Activated CD4-positive, alpha-beta T cell treated with anti-CD3 and anti-CD28 coated beads for 48 hours (primary cell): ENCODE measurements around the gene GPR183.

Experiments
- DNase-seq: peaks from one replicate; pipeline ENCODE4 v3.0.0-alpha.2; 2020

GPR183 gene, protein sequence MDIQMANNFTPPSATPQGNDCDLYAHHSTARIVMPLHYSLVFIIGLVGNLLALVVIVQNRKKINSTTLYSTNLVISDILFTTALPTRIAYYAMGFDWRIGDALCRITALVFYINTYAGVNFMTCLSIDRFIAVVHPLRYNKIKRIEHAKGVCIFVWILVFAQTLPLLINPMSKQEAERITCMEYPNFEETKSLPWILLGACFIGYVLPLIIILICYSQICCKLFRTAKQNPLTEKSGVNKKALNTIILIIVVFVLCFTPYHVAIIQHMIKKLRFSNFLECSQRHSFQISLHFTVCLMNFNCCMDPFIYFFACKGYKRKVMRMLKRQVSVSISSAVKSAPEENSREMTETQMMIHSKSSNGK

DNA sequence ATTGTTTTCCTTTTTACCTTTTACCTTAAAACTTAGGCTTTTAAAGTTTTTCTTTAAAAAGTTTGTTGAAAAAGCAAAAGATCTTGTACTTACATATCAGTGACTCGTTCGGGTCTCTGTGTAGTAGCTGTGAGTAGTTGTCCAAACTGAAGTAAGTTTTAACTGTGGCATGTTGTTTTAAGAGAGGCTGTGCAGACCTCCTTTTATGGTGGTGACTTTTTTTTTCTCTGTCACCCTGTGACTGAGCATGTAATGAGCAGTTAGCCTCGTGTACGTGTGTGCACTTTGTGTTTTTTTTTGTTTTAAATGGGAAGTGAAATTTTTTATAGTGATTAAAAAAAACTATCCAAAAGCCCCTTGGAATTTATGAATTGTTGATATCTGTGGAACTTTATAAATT, at the start of gene GPR183:
Gene GPR183 (minus strand): TSS at position 153 of the 400 bp plus-strand sequence. CDS start 11,254 bp downstream, outside the sequence.
- no peak for DNase-seq

DNA sequence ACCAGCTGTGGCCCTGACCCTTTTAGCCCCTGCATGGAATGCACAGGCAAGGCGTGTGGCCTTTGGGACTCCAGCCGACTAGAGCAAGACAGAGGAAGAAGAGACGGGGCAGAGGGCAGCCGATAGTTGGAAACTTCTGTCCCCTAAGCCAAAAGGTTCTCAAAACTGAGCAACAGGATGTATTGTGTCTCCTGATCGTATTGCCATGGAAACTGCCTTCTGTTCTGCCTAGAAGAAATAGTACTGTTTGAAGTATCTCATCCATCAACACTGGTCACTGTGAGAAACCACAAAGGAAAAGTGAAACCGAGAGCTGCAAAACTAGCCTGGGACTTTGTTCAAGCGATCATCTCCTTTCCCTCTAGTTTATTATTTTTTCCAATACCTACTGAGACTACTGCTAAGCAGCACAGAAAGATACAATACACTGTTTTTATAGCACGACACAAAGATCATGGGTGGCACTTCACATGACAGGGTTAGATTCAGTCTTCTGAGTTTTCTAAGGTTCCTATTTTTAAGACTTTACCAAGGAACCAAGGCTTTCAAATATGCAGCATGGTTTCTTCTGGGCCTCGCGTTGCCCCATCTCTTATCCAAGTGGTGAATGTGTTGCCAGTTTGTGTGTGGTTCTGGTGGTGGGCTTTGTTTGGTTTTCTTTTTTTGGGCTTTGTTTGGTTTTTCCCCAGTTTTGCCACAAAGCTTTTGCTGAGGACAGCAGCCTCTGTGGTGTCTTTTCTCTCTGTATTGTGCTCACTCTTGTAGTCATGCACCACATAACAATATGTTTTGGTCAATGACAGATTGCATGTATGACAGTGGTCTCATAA, 49.3 kb upstream of the GPR183 start:
- DNase-seq: no peak

DNA sequence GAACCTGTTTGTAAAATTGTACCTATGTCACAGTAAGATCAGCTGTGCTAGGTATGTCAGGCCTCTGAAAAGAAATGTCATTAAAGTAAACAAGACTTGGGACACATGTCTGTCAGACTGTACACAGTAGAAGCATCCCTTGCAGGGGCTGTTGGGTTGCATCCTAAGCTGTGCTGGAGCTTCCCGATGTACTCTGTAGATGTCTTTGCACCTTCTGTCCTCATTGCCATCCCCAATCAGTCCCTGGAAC, 48.7 kb upstream of the GPR183 start:
- DNase-seq: no peak

DNA sequence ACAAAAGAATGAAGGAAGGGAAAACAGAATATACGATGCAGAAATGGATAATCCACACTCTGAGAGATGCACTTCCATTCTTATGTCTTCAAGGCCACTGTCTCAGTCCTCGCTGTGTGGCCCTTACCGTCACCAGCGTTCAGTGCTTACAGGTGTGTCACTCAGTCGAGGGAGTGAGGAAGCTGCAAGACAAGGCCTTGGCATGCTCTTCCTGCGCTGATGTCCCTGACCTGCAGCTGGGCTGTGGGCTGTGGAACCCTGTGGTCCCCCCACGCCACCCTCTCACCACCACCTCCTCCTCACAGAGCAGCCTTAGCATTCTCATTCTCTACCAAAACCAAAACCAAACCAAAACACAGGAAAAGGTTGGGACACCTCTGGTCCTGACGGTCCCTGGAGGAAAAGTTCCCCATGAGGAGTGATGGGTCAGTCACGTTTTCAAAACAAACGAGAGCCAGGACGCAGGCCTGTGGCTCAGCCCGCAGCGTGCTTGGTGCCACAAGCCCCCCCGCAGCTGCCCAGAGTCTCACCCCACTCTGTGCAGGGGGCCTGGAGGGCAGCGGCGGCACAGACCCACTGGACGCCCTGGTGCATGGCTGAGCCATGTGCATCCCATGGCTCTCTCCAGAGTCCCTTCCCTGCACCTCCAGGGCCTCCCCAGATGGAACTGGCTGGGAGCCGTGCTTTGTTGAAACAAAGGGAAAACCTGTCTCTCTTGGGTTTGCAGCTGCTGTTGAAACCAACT, 48.2 kb upstream of the GPR183 start:
- no peak for DNase-seq

DNA sequence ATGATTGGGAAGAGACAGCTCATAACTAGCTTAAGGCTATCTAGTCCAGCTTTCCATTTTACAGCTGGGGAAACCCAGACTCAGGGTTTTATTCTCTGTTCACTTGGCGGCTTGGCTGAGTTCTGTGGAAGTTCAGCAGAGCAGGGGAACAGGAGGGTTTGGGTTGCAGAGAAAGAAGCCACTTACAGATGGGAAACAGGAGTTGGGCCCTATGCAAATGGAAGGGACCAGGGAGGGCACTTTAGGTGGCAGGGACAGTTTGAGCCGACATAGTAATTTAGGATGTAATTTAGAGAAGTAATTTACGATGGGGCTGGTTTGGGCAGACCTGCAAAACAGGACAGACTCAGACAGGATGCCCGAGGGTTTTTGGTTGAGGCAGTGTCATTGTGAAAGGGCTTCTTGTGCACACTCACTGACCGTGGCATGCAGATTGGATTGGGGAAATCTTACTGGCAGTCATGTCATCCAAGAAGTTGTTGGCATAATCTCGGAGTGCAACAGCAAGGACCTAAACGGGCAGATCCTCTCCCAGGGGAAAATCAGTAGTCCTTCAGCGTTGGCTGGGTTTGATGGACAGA, 47.3 kb upstream of the GPR183 start:
- peak; percentile 57 for DNase-seq

DNA sequence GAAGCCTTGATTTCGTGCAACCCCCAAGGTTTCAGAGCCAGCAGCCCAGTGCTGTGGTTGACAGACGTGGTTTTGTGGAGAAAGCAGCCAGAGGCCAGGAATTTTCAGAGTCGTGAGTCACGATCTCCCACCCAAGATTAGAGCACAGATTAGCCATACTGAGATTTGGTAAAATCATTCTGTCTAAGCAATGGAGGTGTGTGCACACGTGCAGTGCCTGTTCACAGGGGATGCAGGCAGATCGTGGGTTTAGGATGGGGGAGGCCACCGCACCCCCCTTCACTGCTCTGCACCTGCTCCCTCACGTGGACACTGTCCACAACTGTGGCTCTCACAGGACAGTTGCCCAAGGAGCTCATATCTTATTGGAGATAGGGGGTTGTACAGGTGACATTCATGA, 46.6 kb upstream of the GPR183 start:
- DNase-seq: peak; percentile 48

DNA sequence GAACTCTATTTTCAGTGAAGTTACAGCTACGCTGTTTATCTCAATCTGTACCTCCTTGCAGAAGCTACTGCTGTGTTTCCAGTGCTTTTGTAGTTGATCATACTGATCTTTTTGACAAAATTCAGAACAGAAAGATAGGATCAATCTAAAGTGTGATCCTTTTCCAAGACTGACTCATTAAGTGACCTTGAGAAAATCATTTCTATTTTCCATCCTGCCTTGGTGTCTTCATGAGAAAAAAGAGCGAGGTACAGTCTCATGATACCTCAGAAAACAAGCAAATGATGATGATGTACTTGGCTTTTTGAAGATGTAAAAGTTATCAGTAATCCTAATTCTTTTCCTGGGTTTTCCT, 46.0 kb upstream of the GPR183 start:
- no peak for DNase-seq

DNA sequence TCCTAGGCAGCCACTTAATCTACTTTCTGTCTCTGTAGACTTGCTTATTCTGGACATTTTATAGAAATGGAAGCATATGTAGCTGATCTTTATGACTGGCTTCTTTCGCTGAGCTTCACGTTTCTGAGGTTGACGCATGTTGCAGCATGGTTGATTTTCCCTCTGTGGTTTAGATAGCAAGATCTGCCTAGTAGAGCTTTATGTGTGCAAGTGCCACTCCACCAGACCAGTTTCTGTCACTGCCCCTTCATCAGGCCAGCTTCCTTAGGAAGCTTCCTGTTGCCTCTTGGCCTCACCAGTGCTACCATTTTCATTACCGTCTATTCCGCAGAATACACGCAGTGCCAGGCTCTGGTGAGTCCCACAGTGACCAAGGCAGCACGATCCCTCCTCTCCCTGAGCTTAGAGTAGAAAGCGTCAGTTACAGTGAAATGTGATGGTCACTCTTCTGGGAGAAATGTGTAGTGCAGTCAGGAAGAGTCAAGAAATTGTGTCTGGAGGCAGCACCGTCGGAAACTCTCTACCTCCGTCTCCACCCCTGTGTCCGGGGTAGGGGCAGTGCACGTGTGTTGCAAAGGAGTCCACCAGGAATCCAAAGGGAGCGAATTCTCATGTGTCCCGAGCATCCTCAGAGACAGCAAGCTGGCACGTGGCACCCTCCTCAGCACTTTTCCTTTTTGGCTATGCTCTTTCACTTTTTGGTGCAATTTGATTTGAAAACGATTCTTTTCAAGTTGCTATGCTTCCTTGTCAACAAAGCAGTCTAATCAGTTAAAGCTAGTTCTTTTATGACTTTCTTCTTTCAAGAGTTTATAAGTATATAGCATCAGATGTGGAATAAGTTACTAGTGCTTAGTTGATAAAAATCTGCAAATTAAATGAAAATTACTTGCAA, 45.4 kb upstream of the GPR183 start:
- peak; percentile 63 for DNase-seq

DNA sequence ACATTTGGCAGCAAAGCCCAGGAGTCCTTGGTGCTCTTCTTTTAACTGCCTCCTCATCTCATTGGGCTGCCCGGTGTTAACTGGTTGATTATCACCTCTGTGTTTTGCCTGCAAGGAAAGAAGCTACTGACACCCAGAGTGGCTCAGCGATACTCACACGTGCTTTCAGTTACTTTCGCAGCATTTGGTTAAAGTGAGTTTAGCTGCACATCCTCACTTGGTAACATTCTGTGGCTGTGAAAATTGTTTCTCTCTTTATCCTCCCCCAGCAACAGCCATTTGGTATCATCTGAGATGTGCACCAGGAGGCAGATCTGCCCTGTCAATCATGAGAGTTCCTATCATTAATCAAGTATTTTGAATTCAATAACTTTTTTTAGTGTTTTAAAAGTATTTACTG, 44.6 kb upstream of the GPR183 start:
- DNase-seq: peak; percentile 47

DNA sequence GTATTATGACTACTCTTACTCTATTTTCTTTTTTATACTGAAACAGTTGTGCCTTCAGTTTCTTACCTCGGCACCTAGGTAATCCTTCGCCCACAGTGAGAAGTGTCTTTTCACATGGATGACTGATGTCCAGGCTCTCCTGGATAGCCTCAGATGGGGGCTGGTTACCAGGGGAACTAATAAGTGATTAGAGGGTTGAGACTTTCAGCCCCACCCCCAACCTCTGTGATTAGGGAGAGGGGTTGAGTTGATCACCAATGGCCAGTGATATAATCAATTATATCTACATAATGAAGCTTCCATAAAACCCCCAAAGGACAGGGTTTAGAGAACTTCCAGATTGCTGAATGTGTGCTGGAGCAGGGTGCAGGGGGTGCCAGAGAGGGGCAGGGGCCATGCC, 43.0 kb upstream of the GPR183 start:
- DNase-seq: no peak

DNA sequence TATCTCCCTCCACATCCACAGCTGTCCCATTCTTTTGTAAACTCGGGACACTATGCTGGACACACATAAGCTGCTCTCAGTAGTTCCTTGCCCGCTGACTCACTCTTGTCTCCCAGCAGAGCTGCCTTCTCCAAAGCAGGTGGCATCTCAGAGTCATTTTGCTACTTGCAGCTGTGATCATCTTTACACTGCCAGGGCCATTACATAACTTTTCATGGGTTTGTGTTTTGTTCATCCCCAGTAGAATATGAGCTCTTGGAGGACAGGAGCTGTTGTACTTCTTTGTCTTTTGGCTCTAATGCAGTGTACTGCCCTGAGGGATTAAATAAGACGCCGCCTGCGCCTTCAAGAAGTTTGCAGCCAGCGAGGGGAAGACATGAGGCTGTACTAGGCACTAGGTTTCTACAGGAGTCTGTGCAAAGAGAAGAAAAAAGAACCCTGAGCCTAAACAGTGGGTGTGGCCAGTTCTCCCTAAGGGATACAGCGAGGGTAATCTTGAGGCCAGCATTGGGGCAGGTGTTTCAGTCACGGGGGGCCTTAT, 40.8 kb upstream of the GPR183 start:
- no peak for DNase-seq

DNA sequence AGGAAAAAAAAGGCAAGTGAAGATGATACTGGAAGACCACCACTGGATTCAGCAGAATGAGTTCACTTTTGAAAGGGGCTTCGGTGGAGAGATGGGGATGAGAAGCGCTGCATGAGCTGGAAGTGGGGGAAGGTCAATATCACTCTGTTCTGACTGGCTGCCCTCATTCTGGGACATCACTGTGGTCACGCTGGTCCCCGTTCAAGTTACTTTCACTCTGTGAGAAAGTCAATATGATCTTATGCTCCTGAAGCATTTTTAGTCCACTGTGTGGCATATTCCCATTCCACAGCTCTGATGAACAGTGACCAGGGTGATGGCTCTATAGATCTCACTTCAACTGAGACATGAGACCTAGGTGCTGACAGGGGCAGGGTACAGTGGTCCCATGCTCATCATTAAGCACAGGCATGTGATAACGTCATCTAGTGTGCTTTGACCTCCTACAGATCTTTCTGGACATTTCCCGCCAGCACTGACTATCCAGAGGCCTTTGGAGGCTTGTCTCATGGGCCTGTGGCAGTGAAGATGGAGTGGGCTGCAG, 40.2 kb upstream of the GPR183 start:
- DNase-seq: no peak

DNA sequence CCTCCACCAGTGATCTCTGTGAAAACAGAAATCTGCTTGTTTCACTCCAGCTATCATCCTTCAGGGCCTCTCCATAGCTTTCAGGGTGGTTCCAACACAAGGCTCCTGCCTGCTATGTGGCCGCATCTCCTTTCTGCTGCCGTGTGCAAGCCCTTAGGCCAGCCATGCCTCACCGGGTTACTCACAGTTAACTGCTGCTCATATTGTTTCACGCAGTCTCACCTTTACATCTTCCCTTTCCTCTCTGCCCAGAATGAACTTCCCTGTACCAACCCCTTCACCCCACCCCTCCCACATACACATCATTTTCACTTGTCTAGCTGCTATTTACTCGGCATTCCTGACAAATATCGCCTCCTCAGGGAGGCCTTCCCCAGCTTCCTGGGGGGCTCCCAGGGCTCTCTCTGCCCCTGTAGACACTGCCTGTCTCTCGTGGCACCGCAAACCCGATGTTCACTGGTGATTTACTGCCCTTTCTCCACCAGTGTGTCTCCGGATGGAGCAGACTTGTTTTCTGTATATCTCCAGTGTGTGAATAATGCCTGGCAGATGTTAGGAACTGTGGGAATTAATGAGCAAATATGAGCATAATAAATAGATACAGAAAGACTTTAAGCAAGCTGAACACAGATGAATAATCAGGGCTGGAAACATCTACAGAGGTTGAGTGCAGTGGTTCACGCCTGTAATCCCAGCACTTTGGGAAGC, 39.3 kb upstream of the GPR183 start:
- DNase-seq: no peak

DNA sequence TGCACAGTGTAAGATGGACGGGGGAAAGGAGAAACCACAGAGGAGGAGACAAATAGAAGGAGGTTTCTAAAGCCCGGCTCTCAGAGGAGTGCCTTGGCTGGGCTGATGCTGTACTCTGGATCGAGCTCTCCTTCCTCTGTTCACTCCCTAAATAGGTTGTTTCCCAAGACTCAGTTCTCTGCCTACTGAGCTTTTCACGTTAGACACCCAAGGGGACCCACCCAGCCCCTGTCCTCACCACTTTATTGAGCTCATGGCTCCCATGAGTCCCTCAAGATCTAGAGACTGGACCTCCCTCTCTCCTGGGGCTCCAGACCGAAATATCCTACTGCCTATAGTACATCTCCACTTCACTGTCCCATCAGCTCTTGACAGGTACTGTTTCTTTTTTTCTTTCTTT, 38.1 kb upstream of the GPR183 start:
- no peak for DNase-seq

DNA sequence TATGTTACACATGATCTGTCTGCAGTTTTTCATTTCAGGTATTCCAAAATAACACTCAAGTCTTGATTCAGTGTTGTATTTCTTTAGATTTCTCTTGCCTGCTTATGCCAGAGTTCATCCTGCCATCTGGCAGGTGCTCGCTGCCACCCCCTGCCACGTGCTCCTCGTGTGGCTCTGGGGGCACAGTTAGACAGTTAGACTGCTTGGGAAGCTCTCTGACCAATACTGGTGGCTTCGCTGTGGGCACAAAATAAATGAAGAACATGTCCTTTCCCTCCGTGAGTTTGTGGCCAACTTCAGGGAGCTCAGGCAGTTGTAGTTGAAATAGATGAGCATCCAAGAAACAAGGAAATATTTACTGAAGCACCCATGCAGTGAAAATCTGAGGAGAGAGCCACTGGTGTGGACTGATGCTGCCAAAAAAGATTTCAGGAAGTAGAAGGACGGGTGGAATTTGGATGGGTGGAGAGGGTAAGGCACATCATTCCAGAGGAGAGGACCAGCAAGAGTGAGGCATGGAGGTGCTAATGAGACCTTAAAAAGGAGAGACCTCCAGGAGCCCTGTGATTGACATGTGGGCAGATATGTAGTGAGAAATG, 37.5 kb upstream of the GPR183 start:
- no peak for DNase-seq

DNA sequence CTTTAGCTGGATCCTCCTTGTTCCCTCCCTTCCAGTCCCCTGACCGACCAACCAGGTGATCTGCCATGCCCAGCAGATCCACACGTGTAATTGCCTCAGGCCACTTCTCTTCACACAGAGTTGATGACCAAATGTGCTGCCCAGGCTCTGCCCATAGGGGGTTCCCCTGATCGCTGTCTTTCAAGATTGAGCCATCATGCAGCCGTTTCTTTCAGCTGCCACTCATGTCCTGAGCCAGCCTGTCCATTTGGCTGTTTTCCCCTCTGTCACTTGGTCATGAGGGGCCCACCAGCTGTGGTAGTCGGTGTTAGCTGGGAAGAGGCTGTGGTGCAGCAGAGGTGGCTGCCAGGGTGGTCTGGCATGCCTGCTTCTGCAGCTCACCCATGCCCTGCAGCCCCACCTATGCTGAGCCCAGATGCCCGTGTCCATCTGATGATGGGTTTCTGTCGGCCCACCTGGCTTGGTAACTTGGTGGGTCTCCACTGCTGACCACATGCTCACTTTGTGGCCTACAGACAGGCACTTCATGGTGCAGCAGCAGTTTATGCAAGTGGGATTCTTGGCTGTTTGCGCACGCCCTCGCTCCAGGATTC, 35.6 kb upstream of the GPR183 start:
- no peak for DNase-seq

DNA sequence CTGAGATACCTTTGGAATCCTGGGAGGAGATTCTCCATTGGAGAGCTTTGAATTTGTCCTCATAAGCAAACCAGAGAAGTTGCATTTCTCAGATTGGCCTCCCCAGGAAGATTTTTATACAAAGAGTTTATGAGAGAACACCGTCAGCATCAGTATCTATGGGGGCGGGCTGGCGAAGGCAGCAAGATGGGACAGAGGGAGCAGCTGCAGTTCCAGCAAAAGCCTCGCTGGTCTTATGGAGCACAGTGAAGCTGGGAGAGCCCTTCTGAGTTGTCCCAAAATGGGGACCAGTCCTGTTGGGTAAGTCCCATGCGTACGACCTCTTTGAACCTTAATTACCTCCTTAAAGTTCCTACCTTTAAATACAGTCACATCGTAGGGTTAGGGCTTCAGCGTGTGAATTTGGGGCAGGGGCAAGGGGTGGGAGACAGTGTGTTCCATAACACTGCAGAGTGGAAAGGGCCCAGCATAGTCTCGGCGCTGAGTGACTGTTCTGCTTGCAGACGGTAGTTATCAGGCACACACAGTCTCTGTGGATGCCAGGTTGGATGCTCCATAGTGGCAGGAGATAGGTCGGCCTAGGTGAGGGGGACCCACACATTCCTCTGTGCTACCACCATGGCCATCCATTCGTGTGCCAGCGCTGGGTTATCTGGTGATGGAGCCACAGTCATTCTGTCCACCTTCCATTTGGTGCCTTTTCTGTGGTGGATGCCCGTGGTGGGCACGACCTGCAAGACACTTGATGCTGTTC, 34.9 kb upstream of the GPR183 start:
- DNase-seq: no peak

DNA sequence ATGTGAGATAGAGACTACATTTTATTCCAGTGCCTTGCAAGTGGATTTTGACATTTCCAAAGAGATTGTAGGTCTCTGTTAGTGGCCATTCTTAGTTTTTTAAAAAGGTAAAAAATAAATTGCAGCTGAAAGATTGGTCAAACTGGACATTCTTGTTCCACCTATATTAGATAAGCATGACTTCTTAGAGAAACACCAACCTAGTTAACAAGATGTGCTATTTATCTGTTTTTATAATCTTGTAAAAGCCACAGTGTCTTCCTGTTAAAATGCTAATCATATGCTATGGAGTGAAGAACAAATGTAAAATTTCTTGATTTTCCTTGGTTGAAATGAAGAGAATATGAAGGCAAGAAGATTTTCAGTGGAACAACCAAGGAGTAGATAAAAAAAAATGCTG, 33.4 kb upstream of the GPR183 start:
- DNase-seq: no peak

DNA sequence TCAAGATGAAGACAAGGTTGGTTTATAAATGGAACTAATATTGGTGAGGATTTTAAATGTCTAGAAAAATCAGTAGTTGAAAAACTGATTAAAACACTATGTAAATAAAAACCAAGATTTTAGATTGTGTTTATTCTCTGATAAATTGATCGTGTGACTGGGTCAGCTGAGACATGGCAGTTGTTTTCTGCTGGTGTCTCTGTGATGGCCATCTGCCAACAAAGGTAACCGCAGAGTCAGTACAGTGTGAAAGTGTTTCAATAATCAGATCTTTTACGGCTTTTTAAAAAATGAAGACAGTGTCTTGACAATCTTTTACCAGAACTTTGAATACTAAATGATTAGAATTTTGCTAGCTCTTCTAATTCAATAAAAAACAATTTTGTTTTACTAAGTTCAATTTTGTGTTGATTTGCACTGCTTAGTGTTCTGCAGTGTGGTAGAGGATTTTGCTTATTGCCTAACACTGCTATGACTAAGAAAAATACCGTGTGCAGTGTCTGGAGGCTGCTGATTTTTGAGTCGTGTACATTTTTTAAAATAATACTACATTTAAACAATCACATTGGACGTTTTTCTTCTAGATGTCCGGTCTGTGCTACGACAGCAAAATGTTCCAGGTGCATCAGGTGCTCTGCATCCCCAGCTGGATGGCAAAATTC, 32.7 kb upstream of the GPR183 start:
- peak; percentile 56 for DNase-seq
